Peyer's patch (tissue), 4 donors: ENCODE results near the gene SLC25A45.

ENCODE experiments used
- CTCF ChIP-seq, 6 experiments: fragments of 450-650 bp in 4 of 6; fragments of 200-600 bp in 2 of 6; sonication (generic) in 1 of 6; IDR thresholded peaks; one replicate each; pipeline ENCODE4 v1.5.1; 2017 to 2019; ENCODE audit warnings: antibody characterized with exemption in 6 of 6, mild to moderate bottlenecking in 3 of 6, moderate library complexity in 1 of 6
- POLR2A ChIP-seq, 2 donors: fragments of 450-650 bp; IDR thresholded peaks; one replicate each; pipeline ENCODE4 v1.5.1; 2017; ENCODE audit warnings: antibody characterized with exemption in 2 of 2, mild to moderate bottlenecking in 2 of 2, moderate library complexity in 2 of 2

- TF ChIP-seq CTCF (IDR thresholded peaks at IDR 0.05) (no peak), POLR2A (IDR thresholded peaks at IDR 0.05) (no peak)
Measured at GRCh38 chr11:65338676-65339075, 43.8 kb downstream of the SLC25A45 start.
